CD4-positive, alpha-beta T cell (primary cell): ENCODE results near the gene PIR. TPM values are rescaled to one million over a fixed set of nuclear protein-coding genes. Genes with fewer than 3 reads are reported as not detected.

Experiments used
- ATAC-seq: fragments of 200-7000 bp; cut with Tn5 transposase; one replicate; pipeline ENCODE4 v1.10.0; 2022; ENCODE audit warnings: mild to moderate bottlenecking; ENCODE audit not compliant: poor library complexity
- CTCF ChIA-PET: fragments of 350-600 bp; sonication (Branson Sonifier 250); formaldehyde crosslinking; loops from one replicate; lab custom pipeline; 2021; ENCODE audit warnings: antibody characterized with exemption, inconsistent platforms; lab: Charles Lee
- POLR2A ChIA-PET: fragments of 350-600 bp; sonication (Branson Sonifier 250); formaldehyde crosslinking; loops from one replicate; lab custom pipeline; 2021; ENCODE audit warnings: antibody characterized with exemption, inconsistent platforms; lab: Charles Lee
- DNase-seq, 14 experiments: peaks; one replicate each; pipeline ENCODE4 v3.0.0-alpha.2; 2013 to 2020; ENCODE audit warnings: mixed read lengths in 2 of 14
- H3K27ac ChIP-seq, 2 donors: one replicate each; pipeline versions ENCODE4 v1.5.1 to v1.7.0; 2013; ENCODE audit warnings: low read length in 2 of 2, low read depth in 1 of 2, mild to moderate bottlenecking in 1 of 2
- H3K27me3 ChIP-seq, 2 experiments: 1 replicate in 1 of 2; 2 replicates in 1 of 2; pipeline versions ENCODE4 v1.6.1 to v1.7.0; 2013; ENCODE audit warnings: low read length in 2 of 2, control low read depth in 1 of 2, mild to moderate bottlenecking in 1 of 2, moderate library complexity in 1 of 2; ENCODE audit not compliant: insufficient read depth in 2 of 2, control insufficient read depth in 1 of 2
- H3K36me3 ChIP-seq: one replicate; pipeline ENCODE4 v1.6.1; 2013; ENCODE audit warnings: low read length, control low read depth; ENCODE audit not compliant: insufficient read depth
- H3K4me1 ChIP-seq: one replicate; pipeline ENCODE4 v1.6.1; 2013; ENCODE audit warnings: low read length, control low read depth; ENCODE audit not compliant: insufficient read depth
- H3K4me3 ChIP-seq: one replicate; pipeline ENCODE4 v1.5.1; 2013; ENCODE audit warnings: mild to moderate bottlenecking, low read length, moderate library complexity
- H3K9me3 ChIP-seq, 2 experiments: 1 replicate in 1 of 2; 2 replicates in 1 of 2; pipeline versions ENCODE4 v1.6.1 to v1.7.0; 2013; ENCODE audit warnings: low read length in 2 of 2, mild to moderate bottlenecking in 2 of 2, control low read depth in 1 of 2, moderate library complexity in 1 of 2; ENCODE audit not compliant: control insufficient read depth in 1 of 2, insufficient read depth in 1 of 2
- H3K27ac Mint-ChIP-seq: one replicate; pipeline ENCODE4 v1.8.0; 2020; ENCODE audit warnings: mixed read lengths
- H3K27me3 Mint-ChIP-seq: one replicate; pipeline ENCODE4 v1.8.0; 2021; ENCODE audit warnings: mixed read lengths
- H3K36me3 Mint-ChIP-seq: one replicate; pipeline ENCODE4 v1.8.0; 2021; ENCODE audit warnings: low read depth, mixed read lengths
- H3K4me1 Mint-ChIP-seq: one replicate; pipeline ENCODE4 v1.8.0; 2021; ENCODE audit warnings: low read depth, mixed read lengths
- H3K4me3 Mint-ChIP-seq: one replicate; pipeline ENCODE4 v1.8.0; 2020; ENCODE audit warnings: mild to moderate bottlenecking, mixed read lengths
- H3K9me3 Mint-ChIP-seq: one replicate; pipeline ENCODE4 v1.8.0; 2020; ENCODE audit warnings: mixed read lengths
- CTCF ChIP-seq: fragments of 200-600 bp; IDR thresholded peaks from one replicate; pipeline ENCODE4 v1.8.0; 2022; ENCODE audit warnings: antibody characterized with exemption, mild to moderate bottlenecking
- intact Hi-C, 2 experiments: fragments of 100-400 bp; cut with DNase I in 1 of 2; cut with micrococcal nuclease in 1 of 2; formaldehyde crosslinking; loops; one replicate each; pipeline versions ENCODE4 v1.15.1 to v1.9.0; 2023 to 2025; cut with DNase I, micrococcal nuclease
- total RNA-seq, 174 experiments: library from RNA in 2 of 174; stranded (reverse) in 2 of 174; gene quantifications; one replicate each; pipeline ENCODE4 v1.2.3 and lab custom pipeline; 2021 to 2026

PIR gene
- total RNA-seq, 2 experiments from 2014 or later = not detected

GRCh38 chrX:15441464-15441863 is 51.7 kb downstream of the PIR start:
- Mint-ChIP-seq H3K4me3 (no peak overlapping the region), H3K27ac (no peak overlapping the region), H3K27me3 (peaks cover 8% of the 10 kb centered on the region), H3K36me3 (no peaks in the 10 kb centered on the region), H3K9me3 (no peaks in the 10 kb centered on the region), H3K4me1 (no peaks in the 10 kb centered on the region)
- H3K4me3 ChIP-seq = no peak overlapping the region
- no peaks in the 10 kb centered on the region for H3K9me3 ChIP-seq
- DNase-seq (no peak), ATAC-seq (no peak)
- intact Hi-C loops = no loop called here
- TF ChIP-seq CTCF = no peak
- no peaks in the 10 kb centered on the region for H3K27me3 ChIP-seq
- POLR2A ChIA-PET = no interaction called here
- no peak overlapping the region for H3K27ac ChIP-seq
- H3K36me3 ChIP-seq = no peaks in the 10 kb centered on the region
- CTCF ChIA-PET = no interaction called here
- H3K4me1 ChIP-seq = no peaks in the 10 kb centered on the region

- H3K4me3 Mint-ChIP-seq = no peak overlapping the region
- peaks cover 14% of the 10 kb centered on the region for H3K27me3 Mint-ChIP-seq
- H3K27ac Mint-ChIP-seq = no peak overlapping the region
Measured at GRCh38 chrX:15438332-15438731, 54.8 kb downstream of the PIR start.

GRCh38 chrX:15437724-15438123 is 55.4 kb downstream of the PIR start:
- Histone ChIP-seq H3K4me3 (no peak overlapping the region), H3K27me3 (no peaks in the 10 kb centered on the region), H3K4me1 (no peaks in the 10 kb centered on the region), H3K9me3 (no peaks in the 10 kb centered on the region), H3K27ac (no peak overlapping the region), H3K36me3 (no peaks in the 10 kb centered on the region)
- TF ChIP-seq CTCF = no peak
- POLR2A ChIA-PET = no interaction called here
- Mint-ChIP-seq H3K27me3 (peaks cover 20% of the 10 kb centered on the region), H3K9me3 (no peaks in the 10 kb centered on the region), H3K4me3 (no peak overlapping the region), H3K4me1 (no peaks in the 10 kb centered on the region), H3K36me3 (no peaks in the 10 kb centered on the region), H3K27ac (no peak overlapping the region)
- DNase-seq (no peak), ATAC-seq (no peak)
- CTCF ChIA-PET = no interaction called here
- intact Hi-C loops = no loop called here

More at GRCh38 chrX:15438332-15438731, 54.8 kb downstream of the PIR start:
- no peaks in the 10 kb centered on the region for H3K9me3 Mint-ChIP-seq
- intact Hi-C loops = no loop called here
- no peaks in the 10 kb centered on the region for H3K36me3 Mint-ChIP-seq
- H3K36me3 ChIP-seq = no peaks in the 10 kb centered on the region
- no peak overlapping the region for H3K27ac ChIP-seq
- ATAC-seq (no peak), DNase-seq (no peak)
- no peaks in the 10 kb centered on the region for H3K27me3 ChIP-seq
- TF ChIP-seq CTCF = no peak
- no peaks in the 10 kb centered on the region for H3K9me3 ChIP-seq
- CTCF ChIA-PET = no interaction called here
- no peaks in the 10 kb centered on the region for H3K4me1 ChIP-seq
- H3K4me1 Mint-ChIP-seq = no peaks in the 10 kb centered on the region
- POLR2A ChIA-PET = no interaction called here
- no peak overlapping the region for H3K4me3 ChIP-seq
